Endothelial cell of umbilical vein (primary cell): ENCODE results near the gene CAMP.

Experiments
- EZH2 ChIP-seq: IDR thresholded peaks from 2 replicates; pipeline ENCODE4 v1.6.1; 2012; ENCODE audit warnings: borderline replicate concordance, low read depth, mild to moderate bottlenecking, moderate library complexity, low read length, inconsistent platforms; ENCODE audit not compliant: severe bottlenecking
- JUN ChIP-seq: IDR thresholded peaks from 2 replicates; pipeline ENCODE4 v1.6.1; 2011; ENCODE audit warnings: borderline replicate concordance, low read depth; ENCODE audit not compliant: insufficient read length, insufficient read depth
- POLR2A ChIP-seq: IDR thresholded peaks from 2 replicates; pipeline ENCODE4 v1.6.1; 2012; ENCODE audit warnings: low read depth, mild to moderate bottlenecking, control low read depth, low read length
- POLR2AphosphoS5 ChIP-seq: IDR thresholded peaks from 2 replicates; pipeline ENCODE4 v1.6.1; 2012; ENCODE audit warnings: low read depth, mild to moderate bottlenecking, control low read depth, low read length, moderate library complexity; ENCODE audit not compliant: insufficient read depth
- TF ChIP-seq, protein P1 (sequence below): IDR thresholded peaks from 2 replicates; pipeline ENCODE4 v1.6.1; 2011; ENCODE audit not compliant: insufficient read depth, insufficient read length
- TF ChIP-seq, protein P2 (sequence below), 2 donors: IDR thresholded peaks; 1 replicate in 1 of 2; 2 replicates in 1 of 2; pipeline ENCODE4 v1.5.1; 2011; ENCODE audit warnings: low read length in 2 of 2, mild to moderate bottlenecking in 2 of 2, moderate library complexity in 2 of 2, control low read depth in 1 of 2, inconsistent platforms in 1 of 2, low read depth in 1 of 2; ENCODE audit not compliant: insufficient read depth in 1 of 2; ENCODE audit errors: extremely low read depth in 1 of 2

DNA sequence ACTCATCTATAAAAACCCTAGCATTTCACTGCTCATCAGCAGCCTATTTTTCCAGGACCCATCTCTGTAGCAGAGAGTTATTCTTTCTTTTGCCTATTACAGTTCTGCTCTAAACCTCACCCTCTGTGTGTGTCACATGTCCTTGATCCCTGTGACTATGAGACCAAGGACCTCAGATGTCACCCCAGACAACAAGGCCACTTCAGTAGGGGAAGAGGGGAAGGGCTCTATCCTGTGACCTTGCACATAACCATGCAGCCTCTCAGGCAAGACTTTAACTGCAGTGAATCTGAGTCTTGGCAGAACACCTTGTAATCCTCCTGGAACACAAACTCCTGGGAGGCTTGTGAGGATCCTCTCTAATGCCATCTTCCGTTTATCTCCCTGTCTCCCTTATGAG lies 13.2 kb downstream of the CAMP start:
- TF ChIP-seq POLR2A (no peak), POLR2AphosphoS5 (no peak), JUN (no peak), EZH2 (no peak)
- TF ChIP-seq, protein P1, sequence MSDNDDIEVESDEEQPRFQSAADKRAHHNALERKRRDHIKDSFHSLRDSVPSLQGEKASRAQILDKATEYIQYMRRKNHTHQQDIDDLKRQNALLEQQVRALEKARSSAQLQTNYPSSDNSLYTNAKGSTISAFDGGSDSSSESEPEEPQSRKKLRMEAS, result no peak
- TF ChIP-seq, protein P2, sequence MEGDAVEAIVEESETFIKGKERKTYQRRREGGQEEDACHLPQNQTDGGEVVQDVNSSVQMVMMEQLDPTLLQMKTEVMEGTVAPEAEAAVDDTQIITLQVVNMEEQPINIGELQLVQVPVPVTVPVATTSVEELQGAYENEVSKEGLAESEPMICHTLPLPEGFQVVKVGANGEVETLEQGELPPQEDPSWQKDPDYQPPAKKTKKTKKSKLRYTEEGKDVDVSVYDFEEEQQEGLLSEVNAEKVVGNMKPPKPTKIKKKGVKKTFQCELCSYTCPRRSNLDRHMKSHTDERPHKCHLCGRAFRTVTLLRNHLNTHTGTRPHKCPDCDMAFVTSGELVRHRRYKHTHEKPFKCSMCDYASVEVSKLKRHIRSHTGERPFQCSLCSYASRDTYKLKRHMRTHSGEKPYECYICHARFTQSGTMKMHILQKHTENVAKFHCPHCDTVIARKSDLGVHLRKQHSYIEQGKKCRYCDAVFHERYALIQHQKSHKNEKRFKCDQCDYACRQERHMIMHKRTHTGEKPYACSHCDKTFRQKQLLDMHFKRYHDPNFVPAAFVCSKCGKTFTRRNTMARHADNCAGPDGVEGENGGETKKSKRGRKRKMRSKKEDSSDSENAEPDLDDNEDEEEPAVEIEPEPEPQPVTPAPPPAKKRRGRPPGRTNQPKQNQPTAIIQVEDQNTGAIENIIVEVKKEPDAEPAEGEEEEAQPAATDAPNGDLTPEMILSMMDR (IDR thresholded peaks at IDR 0.05; ENCODE audit: extremely low read depth in 1 of 2, insufficient read depth in 1 of 2, low read depth in 1 of 2, low read length in 2 of 2), result no peak
